Vagina (tissue), 2 donors: Measurements from ENCODE around the gene CREG2.

Experiments used
- POLR2A ChIP-seq, 2 donors: fragments of 450-650 bp; IDR thresholded peaks; one replicate each; pipeline ENCODE4 v1.6.1; 2017; ENCODE audit warnings: antibody characterized with exemption in 2 of 2, mild to moderate bottlenecking in 2 of 2, moderate library complexity in 2 of 2
- TF ChIP-seq, protein P1 (sequence below), 3 experiments: fragments of 450-650 bp in 2 of 3; fragments of 200-600 bp in 1 of 3; sonication (generic) in 1 of 3; IDR thresholded peaks; one replicate each; pipeline ENCODE4 v1.5.1; 2017 to 2019; ENCODE audit warnings: antibody characterized with exemption in 3 of 3, mild to moderate bottlenecking in 2 of 3, moderate library complexity in 2 of 3

DNA sequence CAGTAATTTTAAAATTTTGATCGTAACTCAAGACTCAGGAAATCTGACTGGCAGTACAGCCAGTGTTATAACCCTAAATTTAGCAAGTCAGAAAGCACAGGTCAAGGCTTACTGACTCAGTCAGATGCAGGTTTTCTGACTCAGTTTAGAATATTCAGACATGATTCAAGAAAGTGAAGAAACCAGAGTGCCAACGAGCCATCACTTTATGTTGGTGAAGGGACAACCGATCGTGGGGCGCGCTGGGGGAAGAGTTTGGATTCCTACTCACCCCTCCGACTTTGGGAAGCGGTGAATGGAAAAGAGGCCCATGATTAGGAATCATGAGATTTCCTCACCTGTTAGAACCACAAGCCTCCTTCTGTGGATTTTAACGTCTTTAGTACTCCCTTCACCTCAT lies 79.8 kb downstream of the CREG2 start:
- TF ChIP-seq, protein P1, sequence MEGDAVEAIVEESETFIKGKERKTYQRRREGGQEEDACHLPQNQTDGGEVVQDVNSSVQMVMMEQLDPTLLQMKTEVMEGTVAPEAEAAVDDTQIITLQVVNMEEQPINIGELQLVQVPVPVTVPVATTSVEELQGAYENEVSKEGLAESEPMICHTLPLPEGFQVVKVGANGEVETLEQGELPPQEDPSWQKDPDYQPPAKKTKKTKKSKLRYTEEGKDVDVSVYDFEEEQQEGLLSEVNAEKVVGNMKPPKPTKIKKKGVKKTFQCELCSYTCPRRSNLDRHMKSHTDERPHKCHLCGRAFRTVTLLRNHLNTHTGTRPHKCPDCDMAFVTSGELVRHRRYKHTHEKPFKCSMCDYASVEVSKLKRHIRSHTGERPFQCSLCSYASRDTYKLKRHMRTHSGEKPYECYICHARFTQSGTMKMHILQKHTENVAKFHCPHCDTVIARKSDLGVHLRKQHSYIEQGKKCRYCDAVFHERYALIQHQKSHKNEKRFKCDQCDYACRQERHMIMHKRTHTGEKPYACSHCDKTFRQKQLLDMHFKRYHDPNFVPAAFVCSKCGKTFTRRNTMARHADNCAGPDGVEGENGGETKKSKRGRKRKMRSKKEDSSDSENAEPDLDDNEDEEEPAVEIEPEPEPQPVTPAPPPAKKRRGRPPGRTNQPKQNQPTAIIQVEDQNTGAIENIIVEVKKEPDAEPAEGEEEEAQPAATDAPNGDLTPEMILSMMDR (IDR thresholded peaks at IDR 0.05), result no peak
- no peak for TF ChIP-seq POLR2A (IDR thresholded peaks at IDR 0.05)
